Coronary artery (tissue), 2 donors: ENCODE data around the gene TMA7.

ENCODE experiments used
- DNase-seq: peaks from one replicate; pipeline ENCODE4 v3.0.0-alpha.2; 2017; ENCODE audit warnings: low spot score
- H3K27ac ChIP-seq, 2 donors: fragments of 200-600 bp; sonication (generic); one replicate each; pipeline ENCODE4 v1.5.1; 2016 to 2019
- H3K4me3 ChIP-seq: fragments of 200-600 bp; sonication (generic); 2 replicates; pipeline ENCODE4 v1.5.1; 2016; ENCODE audit warnings: mild to moderate bottlenecking, moderate library complexity
- CTCF ChIP-seq: fragments of 200-600 bp; sonication (generic); IDR thresholded peaks from one replicate; pipeline ENCODE4 v1.5.1; 2019; ENCODE audit warnings: antibody characterized with exemption

The TMA7 gene

GRCh38 chr3:48428088-48428571 lies 11.9 kb upstream of the TMA7 start:
- Histone ChIP-seq H3K4me3 (peak overlapping the region; percentile 97), H3K27ac (peak overlapping the region; percentile 97 to 99)
- DNase-seq = no peak
- no peak for TF ChIP-seq CTCF

- Histone ChIP-seq H3K4me3 (peak overlapping the region; percentile 97), H3K27ac (peak overlapping the region; percentile 97 to 99)
- TF ChIP-seq CTCF = no peak
- no peak for DNase-seq
These were observed 11.3 kb upstream of the TMA7 start for GRCh38 chr3:48428572-48429316.

GRCh38 chr3:48429317-48429959 lies 10.6 kb upstream of the TMA7 start:
- Histone ChIP-seq H3K27ac (peak overlapping the region; percentile 97 to 99), H3K4me3 (peak overlapping the region; percentile 97)
- no peak for TF ChIP-seq CTCF
- DNase-seq = no peak

GRCh38 chr3:48429960-48430707 lies 9.9 kb upstream of the TMA7 start, which contains the start of gene PLXNB1:
Gene PLXNB1, minus strand, starts transcription at chr3:48430086. Its CDS starts 5,475 bp downstream, at chr3:48424611.
- TF ChIP-seq CTCF = no peak
- peak within 1 kb of the TSS; percentile 97 to 99 for H3K27ac ChIP-seq
- H3K4me3 ChIP-seq = peak within 1 kb of the TSS; percentile 97
- no peak for DNase-seq

GRCh38 chr3:48430708-48431101 lies 9.4 kb upstream of the TMA7 start:
- no peak for TF ChIP-seq CTCF
- Histone ChIP-seq H3K4me3 (no peak overlapping the region), H3K27ac (peak overlapping the region; percentile 97 to 99)
- no peak for DNase-seq

- Histone ChIP-seq H3K27ac (peak overlapping the region; percentile 97 to 99), H3K4me3 (no peak overlapping the region)
- no peak for TF ChIP-seq CTCF
- no peak for DNase-seq
These were observed 8.6 kb upstream of the TMA7 start for GRCh38 chr3:48431224-48432029.
